ENCODE data around the gene UTS2.

UTS2 gene

DNA sequence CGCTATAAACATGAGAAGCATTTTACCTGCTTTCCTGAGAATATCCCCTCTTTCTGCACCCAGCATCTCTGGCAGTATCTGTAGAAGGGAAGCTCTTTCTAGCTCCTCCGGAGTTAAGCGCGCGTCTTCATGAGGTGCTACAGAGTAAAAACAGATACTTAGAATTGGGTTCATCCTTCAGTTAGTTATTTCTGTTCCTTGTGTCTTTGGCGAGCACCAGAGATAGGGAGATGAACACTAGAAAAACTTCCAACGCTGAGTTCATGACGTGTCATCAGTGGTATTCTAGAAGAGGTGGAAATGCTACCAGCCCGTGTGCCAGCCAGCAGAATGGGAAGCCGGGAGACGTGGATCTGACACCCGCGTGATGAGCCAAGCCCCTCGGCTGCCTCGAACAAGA lies 2.1 kb downstream of the UTS2 start:
- no peak overlapping the region for H3K4me3 Mint-ChIP-seq
- H3K36me3 Mint-ChIP-seq (ENCODE audit: low read depth), result no peaks in the 10 kb centered on the region
- H3K27ac Mint-ChIP-seq, result no peak overlapping the region
- H3K9me3 Mint-ChIP-seq, result no peaks in the 10 kb centered on the region
- no peaks in the 10 kb centered on the region for H3K4me1 Mint-ChIP-seq (ENCODE audit: low read depth)
- H3K27me3 Mint-ChIP-seq (ENCODE audit: low read depth), result peaks cover 13% of the 10 kb centered on the region

DNA sequence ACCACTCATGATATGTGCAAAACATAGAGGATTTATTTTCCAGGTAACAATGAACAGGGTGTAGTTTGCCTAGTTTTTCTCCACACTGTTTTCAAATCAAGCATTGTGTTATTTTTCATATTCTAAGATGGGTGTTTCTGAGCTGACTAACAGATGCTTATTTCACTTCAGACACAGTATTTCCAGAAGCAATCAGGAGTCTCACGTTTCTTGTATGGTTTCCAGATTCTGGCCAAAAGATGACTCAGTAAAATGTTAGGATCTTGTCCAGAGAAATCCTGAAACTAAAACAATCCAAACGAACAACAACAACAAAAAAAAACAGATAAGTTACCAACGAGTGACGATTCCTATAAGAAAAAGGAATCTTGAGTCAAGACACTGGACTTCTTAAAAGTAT lies 5.3 kb downstream of the UTS2 start:
- Mint-ChIP-seq H3K4me1 (ENCODE audit: low read depth) (peaks cover 1% of the 10 kb centered on the region), H3K4me3 (no peak overlapping the region), H3K9me3 (no peaks in the 10 kb centered on the region), H3K36me3 (ENCODE audit: low read depth) (no peaks in the 10 kb centered on the region), H3K27ac (no peak overlapping the region), H3K27me3 (ENCODE audit: low read depth) (peaks cover 5% of the 10 kb centered on the region)

GRCh38 chr1:7846656-7847055 lies 6.2 kb downstream of the UTS2 start:
- Mint-ChIP-seq H3K27me3 (ENCODE audit: low read depth) (peaks cover 3% of the 10 kb centered on the region), H3K9me3 (no peaks in the 10 kb centered on the region), H3K4me1 (ENCODE audit: low read depth) (peaks cover 3% of the 10 kb centered on the region)

DNA sequence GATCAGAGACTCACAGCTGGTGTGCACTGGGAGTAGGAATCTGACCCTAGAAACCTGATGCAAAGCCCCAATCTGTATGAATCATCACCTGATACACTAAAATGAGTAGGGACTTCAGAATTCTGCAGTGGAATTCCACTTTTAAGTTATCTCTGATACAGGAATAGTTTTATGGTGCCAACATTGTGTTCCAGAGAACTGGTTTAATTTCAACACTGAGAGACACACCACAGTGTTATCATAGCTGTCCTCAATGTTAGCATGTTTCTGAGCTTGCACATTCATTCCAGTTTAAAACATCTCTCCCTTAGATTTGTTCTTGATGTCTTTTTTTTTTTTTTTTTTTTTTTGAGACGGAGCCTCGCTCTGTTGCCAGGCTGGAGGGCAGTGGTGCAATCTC lies 7.1 kb downstream of the UTS2 start:
- H3K27ac Mint-ChIP-seq, result no peak overlapping the region
- peaks cover 4% of the 10 kb centered on the region for H3K9me3 Mint-ChIP-seq
- H3K36me3 Mint-ChIP-seq (ENCODE audit: low read depth), result no peaks in the 10 kb centered on the region
- H3K27me3 Mint-ChIP-seq (ENCODE audit: low read depth), result no peaks in the 10 kb centered on the region
- peaks cover 3% of the 10 kb centered on the region for H3K4me1 Mint-ChIP-seq (ENCODE audit: low read depth)
- H3K4me3 Mint-ChIP-seq, result no peak overlapping the region

More at GRCh38 chr1:7846656-7847055, 6.2 kb downstream of the UTS2 start:
- H3K4me3 Mint-ChIP-seq, result no peak overlapping the region
- H3K36me3 Mint-ChIP-seq (ENCODE audit: low read depth), result no peaks in the 10 kb centered on the region
- H3K27ac Mint-ChIP-seq, result no peak overlapping the region

DNA sequence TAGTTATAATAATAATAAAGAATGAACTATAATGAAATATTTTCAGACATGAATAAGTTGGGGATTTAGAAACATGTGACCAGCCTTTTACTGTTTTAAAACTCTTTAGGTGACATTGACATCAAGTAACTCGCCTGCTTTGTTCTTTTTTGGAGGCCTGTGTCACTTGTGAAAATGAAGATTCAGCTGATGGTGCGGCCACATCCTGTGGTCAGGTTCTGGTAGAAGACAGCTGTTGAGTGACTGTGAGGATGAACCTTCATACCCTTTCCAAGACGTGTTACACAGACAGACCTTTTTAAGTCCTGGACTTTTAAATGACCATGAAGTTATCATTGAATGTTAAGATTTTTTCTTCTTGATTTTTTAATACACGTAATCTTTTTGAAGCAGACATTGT lies 10.3 kb downstream of the UTS2 start:
- Mint-ChIP-seq H3K27ac (no peak overlapping the region), H3K9me3 (peaks cover 22% of the 10 kb centered on the region), H3K4me1 (ENCODE audit: low read depth) (peaks cover 3% of the 10 kb centered on the region), H3K4me3 (no peak overlapping the region), H3K27me3 (ENCODE audit: low read depth) (no peaks in the 10 kb centered on the region), H3K36me3 (ENCODE audit: low read depth) (peaks cover 16% of the 10 kb centered on the region)

DNA sequence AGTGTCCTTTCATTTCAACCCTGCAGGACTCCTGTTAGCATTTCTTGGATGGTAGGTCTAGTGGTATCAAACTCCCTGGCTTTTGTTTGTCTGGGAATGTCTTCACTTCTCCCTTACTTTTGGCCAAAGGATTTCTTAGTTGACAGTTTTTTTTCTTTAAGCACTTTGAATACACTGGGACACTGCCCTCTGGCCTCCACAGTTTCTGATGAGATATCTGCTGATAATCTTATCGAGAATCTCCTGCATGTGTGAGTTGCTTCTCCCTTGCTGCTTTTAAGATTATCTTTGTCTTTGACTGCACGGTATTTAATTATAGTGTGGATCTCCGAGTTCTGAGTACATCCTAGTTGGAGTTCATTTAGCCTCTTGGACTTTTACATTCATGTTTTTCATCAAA lies 13.3 kb downstream of the UTS2 start:
- Mint-ChIP-seq H3K4me3 (no peak overlapping the region), H3K9me3 (peaks cover 24% of the 10 kb centered on the region), H3K4me1 (ENCODE audit: low read depth) (peaks cover 3% of the 10 kb centered on the region), H3K27ac (no peak overlapping the region), H3K36me3 (ENCODE audit: low read depth) (peaks cover 22% of the 10 kb centered on the region), H3K27me3 (ENCODE audit: low read depth) (no peaks in the 10 kb centered on the region)

GRCh38 chr1:7838714-7839113 lies 14.2 kb downstream of the UTS2 start:
- Mint-ChIP-seq H3K4me3 (no peak overlapping the region), H3K36me3 (ENCODE audit: low read depth) (peaks cover 22% of the 10 kb centered on the region), H3K9me3 (peaks cover 24% of the 10 kb centered on the region)

DNA sequence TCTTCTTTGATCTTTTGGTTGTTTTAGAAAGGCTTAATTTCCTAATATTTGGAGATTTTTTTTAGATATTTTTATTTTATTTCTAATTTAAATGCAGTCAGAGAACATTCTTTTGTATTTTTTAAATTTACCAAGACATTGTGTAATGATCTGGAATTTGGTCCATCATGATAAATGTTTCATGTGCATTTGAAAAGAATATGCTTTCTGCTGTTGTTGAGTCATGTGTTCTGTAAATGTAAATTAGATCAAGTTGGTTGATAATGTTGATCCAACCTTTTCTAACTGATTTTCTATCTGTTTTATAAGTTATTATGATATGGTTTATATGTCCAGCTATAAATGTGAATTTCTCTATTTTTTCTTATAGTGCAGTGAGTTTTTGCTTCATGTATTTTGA lies 19.8 kb downstream of the UTS2 start:
- Mint-ChIP-seq H3K4me1 (ENCODE audit: low read depth) (no peaks in the 10 kb centered on the region), H3K36me3 (ENCODE audit: low read depth) (peaks cover 7% of the 10 kb centered on the region), H3K9me3 (peaks cover 6% of the 10 kb centered on the region), H3K27ac (no peak overlapping the region), H3K27me3 (ENCODE audit: low read depth) (no peaks in the 10 kb centered on the region), H3K4me3 (no peak overlapping the region)

More at GRCh38 chr1:7838714-7839113, 14.2 kb downstream of the UTS2 start:
- H3K27ac Mint-ChIP-seq, result no peak overlapping the region
- H3K27me3 Mint-ChIP-seq (ENCODE audit: low read depth), result no peaks in the 10 kb centered on the region
- H3K4me1 Mint-ChIP-seq (ENCODE audit: low read depth), result peaks cover 3% of the 10 kb centered on the region

DNA sequence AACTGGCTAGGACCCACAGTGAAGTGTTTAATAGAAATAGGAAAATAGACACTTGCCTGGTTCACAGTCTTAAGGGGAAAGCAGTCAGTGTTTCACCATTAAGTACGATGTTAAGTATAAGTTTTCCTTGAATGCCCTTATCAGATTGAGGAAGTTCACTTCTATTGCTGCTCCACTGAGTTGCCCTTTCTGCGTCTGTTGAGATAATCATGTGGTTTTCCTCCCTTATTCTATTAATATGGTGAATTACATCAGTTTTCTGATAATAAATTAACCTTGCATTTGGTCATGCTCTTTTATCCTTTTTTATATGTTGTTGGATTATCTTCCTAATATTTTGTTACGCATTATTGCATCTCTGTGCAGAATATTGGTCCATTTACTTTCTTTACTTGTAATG lies 21.4 kb downstream of the UTS2 start:
- Mint-ChIP-seq H3K9me3 (no peaks in the 10 kb centered on the region), H3K4me1 (ENCODE audit: low read depth) (peaks cover 1% of the 10 kb centered on the region), H3K4me3 (no peak overlapping the region), H3K27me3 (ENCODE audit: low read depth) (no peaks in the 10 kb centered on the region), H3K27ac (no peak overlapping the region), H3K36me3 (ENCODE audit: low read depth) (peaks cover 11% of the 10 kb centered on the region)

- peaks cover 1% of the 10 kb centered on the region for H3K4me1 Mint-ChIP-seq (ENCODE audit: low read depth)
- no peaks in the 10 kb centered on the region for H3K9me3 Mint-ChIP-seq
- H3K4me3 Mint-ChIP-seq, result peak overlapping the region; percentile 91
- peak overlapping the region; percentile 94 for H3K27ac Mint-ChIP-seq
- H3K36me3 Mint-ChIP-seq (ENCODE audit: low read depth), result peaks cover 6% of the 10 kb centered on the region
- H3K27me3 Mint-ChIP-seq (ENCODE audit: low read depth), result no peaks in the 10 kb centered on the region
These were observed 25.5 kb downstream of the UTS2 start for GRCh38 chr1:7827126-7827955.

GRCh38 chr1:7826363-7826762 lies 26.5 kb downstream of the UTS2 start:
- no peaks in the 10 kb centered on the region for H3K27me3 Mint-ChIP-seq (ENCODE audit: low read depth)
- peak overlapping the region; percentile 94 for H3K27ac Mint-ChIP-seq
- H3K4me3 Mint-ChIP-seq, result peak overlapping the region; percentile 91
- H3K36me3 Mint-ChIP-seq (ENCODE audit: low read depth), result peaks cover 6% of the 10 kb centered on the region
- H3K4me1 Mint-ChIP-seq (ENCODE audit: low read depth), result peaks cover 1% of the 10 kb centered on the region
- no peaks in the 10 kb centered on the region for H3K9me3 Mint-ChIP-seq

GRCh38 chr1:7824701-7825100 lies 28.2 kb downstream of the UTS2 start:
- Mint-ChIP-seq H3K27me3 (ENCODE audit: low read depth) (no peaks in the 10 kb centered on the region), H3K4me1 (ENCODE audit: low read depth) (peaks cover 1% of the 10 kb centered on the region), H3K27ac (no peak overlapping the region), H3K9me3 (no peaks in the 10 kb centered on the region), H3K4me3 (no peak overlapping the region), H3K36me3 (ENCODE audit: low read depth) (peaks cover 6% of the 10 kb centered on the region)

- no peak overlapping the region for H3K27ac Mint-ChIP-seq
- no peaks in the 10 kb centered on the region for H3K4me1 Mint-ChIP-seq (ENCODE audit: low read depth)
- H3K4me3 Mint-ChIP-seq, result no peak overlapping the region
- no peaks in the 10 kb centered on the region for H3K27me3 Mint-ChIP-seq (ENCODE audit: low read depth)
- H3K36me3 Mint-ChIP-seq (ENCODE audit: low read depth), result no peaks in the 10 kb centered on the region
- H3K9me3 Mint-ChIP-seq, result no peaks in the 10 kb centered on the region
These were observed 31.6 kb downstream of the UTS2 start for GRCh38 chr1:7821282-7821681.

GRCh38 chr1:7813677-7814373 lies 39.0 kb downstream of the UTS2 start:
- Mint-ChIP-seq H3K4me1 (ENCODE audit: low read depth) (no peaks in the 10 kb centered on the region), H3K36me3 (ENCODE audit: low read depth) (peaks cover 9% of the 10 kb centered on the region), H3K4me3 (no peak overlapping the region), H3K27me3 (ENCODE audit: low read depth) (no peaks in the 10 kb centered on the region), H3K9me3 (peaks cover 22% of the 10 kb centered on the region), H3K27ac (no peak overlapping the region)

DNA sequence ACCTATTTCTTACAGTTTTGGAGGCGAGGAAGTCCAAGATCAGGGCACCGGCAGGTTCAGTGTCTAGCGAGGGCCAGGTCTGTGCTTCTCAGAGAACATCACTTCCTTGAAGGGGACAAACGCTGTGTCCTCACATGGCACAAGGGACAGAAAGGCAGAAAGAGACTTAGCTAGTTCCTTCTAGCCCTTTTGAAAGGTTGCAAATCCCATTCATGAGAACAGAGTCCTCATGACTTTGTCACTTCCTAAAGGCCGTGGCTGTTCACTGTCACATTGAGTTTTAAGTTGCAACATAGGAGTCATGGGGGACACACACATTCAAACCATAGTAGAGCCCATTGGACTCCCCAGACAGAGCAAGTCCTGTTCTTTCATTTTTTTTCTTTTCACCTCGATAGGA lies 41.4 kb downstream of the UTS2 start:
- no peaks in the 10 kb centered on the region for H3K27me3 Mint-ChIP-seq (ENCODE audit: low read depth)
- H3K4me1 Mint-ChIP-seq (ENCODE audit: low read depth), result no peaks in the 10 kb centered on the region
- no peak overlapping the region for H3K27ac Mint-ChIP-seq
- peaks cover 22% of the 10 kb centered on the region for H3K9me3 Mint-ChIP-seq
- H3K4me3 Mint-ChIP-seq, result no peak overlapping the region
- peaks cover 9% of the 10 kb centered on the region for H3K36me3 Mint-ChIP-seq (ENCODE audit: low read depth)
